ENCODE data around the gene IL1RAPL1. TPM values are rescaled to one million over a fixed set of nuclear protein-coding genes. Genes with fewer than 3 reads are reported as not detected.

Gene IL1RAPL1
- total RNA-seq, 4 donors from 2014 or later = 0.78 TPM; not detected in 3

- no peak overlapping the region for H3K27ac ChIP-seq
- no peaks in the 10 kb centered on the region for H3K4me1 ChIP-seq
- intact Hi-C loops (cut with DNase I) = no loop called here
- no peaks in the 10 kb centered on the region for H3K36me3 ChIP-seq
- H3K27me3 ChIP-seq = no peaks in the 10 kb centered on the region
- 10 to 20% methylated on average over 1 of the region's 1 CpG for WGBS, 2 donors
- no peak overlapping the region for H3K4me3 ChIP-seq (replicated peaks in 1 of 3)
- DNase-seq = peak in 1 of 2 donors; percentile 3
- no peaks in the 10 kb centered on the region for H3K9me3 ChIP-seq
- TF ChIP-seq, protein P1, sequence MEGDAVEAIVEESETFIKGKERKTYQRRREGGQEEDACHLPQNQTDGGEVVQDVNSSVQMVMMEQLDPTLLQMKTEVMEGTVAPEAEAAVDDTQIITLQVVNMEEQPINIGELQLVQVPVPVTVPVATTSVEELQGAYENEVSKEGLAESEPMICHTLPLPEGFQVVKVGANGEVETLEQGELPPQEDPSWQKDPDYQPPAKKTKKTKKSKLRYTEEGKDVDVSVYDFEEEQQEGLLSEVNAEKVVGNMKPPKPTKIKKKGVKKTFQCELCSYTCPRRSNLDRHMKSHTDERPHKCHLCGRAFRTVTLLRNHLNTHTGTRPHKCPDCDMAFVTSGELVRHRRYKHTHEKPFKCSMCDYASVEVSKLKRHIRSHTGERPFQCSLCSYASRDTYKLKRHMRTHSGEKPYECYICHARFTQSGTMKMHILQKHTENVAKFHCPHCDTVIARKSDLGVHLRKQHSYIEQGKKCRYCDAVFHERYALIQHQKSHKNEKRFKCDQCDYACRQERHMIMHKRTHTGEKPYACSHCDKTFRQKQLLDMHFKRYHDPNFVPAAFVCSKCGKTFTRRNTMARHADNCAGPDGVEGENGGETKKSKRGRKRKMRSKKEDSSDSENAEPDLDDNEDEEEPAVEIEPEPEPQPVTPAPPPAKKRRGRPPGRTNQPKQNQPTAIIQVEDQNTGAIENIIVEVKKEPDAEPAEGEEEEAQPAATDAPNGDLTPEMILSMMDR (IDR thresholded peaks at IDR 0.05) = no peak
- no peak for TF ChIP-seq POLR2A (IDR thresholded peaks at IDR 0.05)
These were observed 452.9 kb downstream of the IL1RAPL1 start for GRCh38 chrX:29040160-29040559.

GRCh38 chrX:29042341-29042740 is 455.1 kb downstream of the IL1RAPL1 start:
- Histone ChIP-seq H3K9me3 (no peaks in the 10 kb centered on the region), H3K4me1 (no peaks in the 10 kb centered on the region), H3K27ac (no peak overlapping the region), H3K4me3 (replicated peaks in 1 of 3) (no peak overlapping the region), H3K27me3 (no peaks in the 10 kb centered on the region), H3K36me3 (no peaks in the 10 kb centered on the region)
- whole genome bisulfite sequencing, 2 donors = 91 to 95% methylated on average over 2 of the region's 2 CpGs
- TF ChIP-seq, protein P1 (IDR thresholded peaks at IDR 0.05) = no peak
- TF ChIP-seq POLR2A (IDR thresholded peaks at IDR 0.05) = no peak
- intact Hi-C loops (cut with DNase I) = no loop called here
- no peak for DNase-seq

GRCh38 chrX:29043746-29044145 is 456.5 kb downstream of the IL1RAPL1 start:
- no peak overlapping the region for H3K4me3 ChIP-seq (replicated peaks in 1 of 3)
- H3K9me3 ChIP-seq = no peaks in the 10 kb centered on the region
- WGBS, 2 donors = 71 to 79% methylated on average over 3 of the region's 3 CpGs
- H3K27ac ChIP-seq = no peak overlapping the region
- no peak for DNase-seq
- TF ChIP-seq POLR2A (IDR thresholded peaks at IDR 0.05) = no peak
- TF ChIP-seq, protein P1 (IDR thresholded peaks at IDR 0.05) = no peak
- H3K4me1 ChIP-seq = no peaks in the 10 kb centered on the region
- H3K36me3 ChIP-seq = no peaks in the 10 kb centered on the region
- H3K27me3 ChIP-seq = no peaks in the 10 kb centered on the region
- intact Hi-C loops (cut with DNase I) = no loop called here

GRCh38 chrX:29044423-29045184 is 457.4 kb downstream of the IL1RAPL1 start:
- Histone ChIP-seq H3K27ac (no peak overlapping the region), H3K36me3 (no peaks in the 10 kb centered on the region), H3K9me3 (no peaks in the 10 kb centered on the region), H3K4me3 (replicated peaks in 1 of 3) (no peak overlapping the region), H3K27me3 (no peaks in the 10 kb centered on the region), H3K4me1 (no peaks in the 10 kb centered on the region)
- 79 to 85% methylated on average over 7 of the region's 7 CpGs for WGBS, 2 donors
- intact Hi-C loops (cut with DNase I) = no loop called here
- no peak for DNase-seq
- TF ChIP-seq, protein P1 (IDR thresholded peaks at IDR 0.05) = no peak
- TF ChIP-seq POLR2A (IDR thresholded peaks at IDR 0.05) = no peak

- TF ChIP-seq, protein P1 (IDR thresholded peaks at IDR 0.05) = no peak
- no peak for TF ChIP-seq POLR2A (IDR thresholded peaks at IDR 0.05)
- H3K27me3 ChIP-seq = no peaks in the 10 kb centered on the region
- no peak overlapping the region for H3K27ac ChIP-seq
- no peaks in the 10 kb centered on the region for H3K36me3 ChIP-seq
- H3K9me3 ChIP-seq = no peaks in the 10 kb centered on the region
- intact Hi-C loops (cut with DNase I) = no loop called here
- no peaks in the 10 kb centered on the region for H3K4me1 ChIP-seq
- no peak overlapping the region for H3K4me3 ChIP-seq (replicated peaks in 1 of 3)
- DNase-seq = no peak
- WGBS, 2 donors = 89 to 96% methylated on average over 2 of the region's 2 CpGs
These were observed 478.2 kb downstream of the IL1RAPL1 start for GRCh38 chrX:29065477-29065876.

Data from thyroid gland (tissue), 4 donors.